OCI-LY7 (cell line): ENCODE data around the gene CCSER2. TPM values are rescaled to one million over a fixed set of nuclear protein-coding genes. Genes with fewer than 3 reads are reported as not detected.

Experiments used
- BruUV-seq: library from RNA; stranded (reverse); fragments of 400-500 nt; replicated peaks from 2 replicates; lab custom pipeline; 2021; lab: Mats Ljungman, UMichigan
- CTCF ChIA-PET: fragments of 300-600 bp; sonication (Branson Sonifier 250); formaldehyde crosslinking; loops from one replicate; lab custom pipeline; 2022; ENCODE audit warnings: antibody characterized with exemption; ENCODE audit not compliant: unreplicated experiment; lab: Charles Lee
- POLR2A ChIA-PET: fragments of 300-600 bp; sonication (Branson Sonifier 250); formaldehyde crosslinking; loops from one replicate; lab custom pipeline; 2022; ENCODE audit warnings: antibody characterized with exemption; lab: Charles Lee
- DNase-seq: peaks from one replicate; pipeline ENCODE4 v3.0.0-alpha.2; 2015; ENCODE audit warnings: low spot score
- H2AFZ ChIP-seq: fragments of 200-600 bp; sonication (generic), shearing (Covaris generic); 2 replicates; pipeline ENCODE4 v1.6.1; 2014; ENCODE audit warnings: mild to moderate bottlenecking, antibody characterized with exemption, low read length, moderate library complexity
- H3K27ac ChIP-seq: fragments of 200-600 bp; sonication (generic); 2 replicates; pipeline ENCODE4 v1.5.1; 2014; ENCODE audit warnings: mixed run types, low read depth, mild to moderate bottlenecking, moderate library complexity, low read length, inconsistent platforms; ENCODE audit not compliant: poor library complexity, severe bottlenecking
- H3K36me3 ChIP-seq: fragments of 200-600 bp; sonication (generic); 2 replicates; pipeline ENCODE4 v1.6.1; 2014; ENCODE audit warnings: mild to moderate bottlenecking, antibody characterized with exemption, low read length, moderate library complexity, mixed read lengths; ENCODE audit not compliant: insufficient read depth
- H3K4me1 ChIP-seq: fragments of 200-600 bp; sonication (generic); 2 replicates; pipeline ENCODE4 v1.5.1; 2014; ENCODE audit warnings: mild to moderate bottlenecking, low read length; ENCODE audit not compliant: insufficient read depth, poor library complexity, severe bottlenecking
- H3K4me2 ChIP-seq: fragments of 200-600 bp; sonication (generic); 2 replicates; pipeline ENCODE4 v1.6.1; 2014; ENCODE audit warnings: mild to moderate bottlenecking, low read length
- H3K4me3 ChIP-seq: fragments of 200-600 bp; sonication (generic); 2 replicates; pipeline ENCODE4 v1.5.1; 2014; ENCODE audit warnings: mild to moderate bottlenecking, low read depth, low read length; ENCODE audit not compliant: poor library complexity, severe bottlenecking
- H3K79me2 ChIP-seq: fragments of 200-600 bp; sonication (generic); 2 replicates; pipeline ENCODE4 v1.6.1; 2016; ENCODE audit warnings: low read depth, mild to moderate bottlenecking, low read length, moderate library complexity, mixed read lengths; ENCODE audit not compliant: insufficient read depth
- H3K9me2 ChIP-seq: fragments of 200-600 bp; sonication (generic); 2 replicates; pipeline ENCODE4 v1.6.1; 2016; ENCODE audit warnings: mild to moderate bottlenecking, low read length, mixed read lengths; ENCODE audit not compliant: insufficient read depth
- H3K9me3 ChIP-seq: fragments of 200-600 bp; sonication (generic); 2 replicates; pipeline ENCODE4 v1.6.1; 2014; ENCODE audit warnings: mild to moderate bottlenecking, mixed run types, low read length, mixed read lengths
- H4K20me1 ChIP-seq: fragments of 200-600 bp; sonication (generic); 2 replicates; pipeline ENCODE4 v1.6.1; 2014; ENCODE audit warnings: mild to moderate bottlenecking, antibody characterized with exemption, low read length, moderate library complexity, mixed read lengths; ENCODE audit not compliant: insufficient read depth
- CTCF ChIP-seq: fragments of 200-600 bp; sonication (generic); conservative IDR thresholded peaks from 2 replicates; pipeline ENCODE4 v1.5.1; 2014; ENCODE audit warnings: mild to moderate bottlenecking, antibody characterized with exemption, low read length, moderate library complexity, mixed read lengths
- EZH2phosphoT487 ChIP-seq: fragments of 200-600 bp; sonication (generic); IDR thresholded peaks from 2 replicates; pipeline ENCODE4 v1.6.1; 2018; ENCODE audit warnings: low read depth, borderline replicate concordance, mild to moderate bottlenecking, mixed run types, antibody characterized with exemption, low read length, moderate library complexity, mixed read lengths
- intact Hi-C: fragments of 100-400 bp; cut with micrococcal nuclease; formaldehyde crosslinking; loops from one replicate; pipeline ENCODE4 v1.10.0; 2022; ENCODE audit not compliant: unreplicated experiment
- total RNA-seq, 2 experiments: library from RNA; depleted of rRNA in 1 of 2; stranded (reverse); fragments of >200 nt in 1 of 2; shearing (Covaris generic) in 1 of 2; gene quantifications; 2 replicates each; pipeline ENCODE4 v1.2.3, GENCODE V29; 2014 to 2022

Gene CCSER2
- total RNA-seq, 2 experiments from 2014 or later: 15.9 to 30.1 TPM

GRCh38 chr10:84339025-84339424, 10.6 kb downstream of the CCSER2 start:
- H3K79me2 ChIP-seq: peaks cover 24% of the 10 kb centered on the region; the same call in 1 of the 2 replicates
- peaks cover 4% of the 10 kb centered on the region for H3K4me1 ChIP-seq
- H3K36me3 ChIP-seq: no peaks in the 10 kb centered on the region
- H3K9me2 ChIP-seq: no peaks in the 10 kb centered on the region
- DNase-seq: no peak
- intact Hi-C loops: no loop called here
- H3K9me3 ChIP-seq: no peaks in the 10 kb centered on the region
- TF ChIP-seq EZH2phosphoT487 (no peak), CTCF (no peak)
- CTCF ChIA-PET: no interaction called here
- POLR2A ChIA-PET: no interaction called here
- H3K4me3 ChIP-seq: no peak overlapping the region
- peaks cover 4% of the 10 kb centered on the region for H4K20me1 ChIP-seq
- no peak overlapping the region for H3K4me2 ChIP-seq
- no TSS peak for BruUV-seq
- H2AFZ ChIP-seq: no peak overlapping the region
- no peak overlapping the region for H3K27ac ChIP-seq

- H3K79me2 ChIP-seq: peaks cover 14% of the 10 kb centered on the region; the same call in 1 of the 2 replicates
- no peak for TF ChIP-seq CTCF
- TF ChIP-seq EZH2phosphoT487: no peak
- H3K27ac ChIP-seq: no peak overlapping the region
- no peaks in the 10 kb centered on the region for H3K4me1 ChIP-seq
- peaks cover 4% of the 10 kb centered on the region for H4K20me1 ChIP-seq
- no peaks in the 10 kb centered on the region for H3K9me2 ChIP-seq
- H3K4me3 ChIP-seq: no peak overlapping the region
- BruUV-seq: no TSS peak
- DNase-seq: no peak
- no peaks in the 10 kb centered on the region for H3K9me3 ChIP-seq
- H3K36me3 ChIP-seq: no peaks in the 10 kb centered on the region
- no peak overlapping the region for H2AFZ ChIP-seq
- ChIA-PET POLR2A (interaction anchor here (0.7 kb wide), 1 partner anchor 140 kb away, joined by 3 read pairs; no protein-coding TSS in a partner anchor), CTCF (no interaction called here)
- no peak overlapping the region for H3K4me2 ChIP-seq
- intact Hi-C loops: no loop called here
Observed at GRCh38 chr10:84340187-84340586, 11.8 kb downstream of the CCSER2 start.
